Heart left ventricle (tissue), 13 donors: ENCODE data around the gene IFT57.

Source experiments
- POLR2A ChIP-seq, 2 donors: fragments of 450-650 bp; IDR thresholded peaks; one replicate each; pipeline ENCODE4 v1.6.1; 2017; ENCODE audit warnings: antibody characterized with exemption in 2 of 2, mild to moderate bottlenecking in 2 of 2, moderate library complexity in 2 of 2
- TF ChIP-seq, protein P1 (sequence below), 12 donors: fragments of 200-600 bp; sonication (generic) in 4 of 12; IDR thresholded peaks; one replicate each; pipeline versions ENCODE4 v1.5.0 to v1.8.0; 2018 to 2022; ENCODE audit warnings: antibody characterized with exemption in 12 of 12, mild to moderate bottlenecking in 5 of 12
- donor health status: ischemic (EF 13 %, LVEDD 7.1; RV severe dilation, severe dysfunction).
- donor health status: DM: no; HTN: yes; CAD: no.
- donor health status: DM: no; HTN: no; CAD: no.
- donor health status: ischemic (EF 25% LVEDD 6.9; RV normal size, moderate dysfunction).
- donor health status: ischemic (EF 25% LVEDD 5.7; RV mildly dilated, moderate dysfunction).
- donor health status: ischemic (EF 35%, LVEDD 5.7; RV mildly dilated, moderate dysfunction).
- donor health status: nonischemic (EF 11% LVEDD 7.7; RV severe dilation, severe dysfunction).
- donor health status: DM: yes; HTN: yes; CAD: no.
- donor health status: PGD.
- donor health status: ischemic (EF 29% LVEDD 5.4; RV normal size, mild dysfunction).
- donor health status: nonischemic (EF 23%, LVEDD 6.1; RV moderate dilation, normal function).

DNA sequence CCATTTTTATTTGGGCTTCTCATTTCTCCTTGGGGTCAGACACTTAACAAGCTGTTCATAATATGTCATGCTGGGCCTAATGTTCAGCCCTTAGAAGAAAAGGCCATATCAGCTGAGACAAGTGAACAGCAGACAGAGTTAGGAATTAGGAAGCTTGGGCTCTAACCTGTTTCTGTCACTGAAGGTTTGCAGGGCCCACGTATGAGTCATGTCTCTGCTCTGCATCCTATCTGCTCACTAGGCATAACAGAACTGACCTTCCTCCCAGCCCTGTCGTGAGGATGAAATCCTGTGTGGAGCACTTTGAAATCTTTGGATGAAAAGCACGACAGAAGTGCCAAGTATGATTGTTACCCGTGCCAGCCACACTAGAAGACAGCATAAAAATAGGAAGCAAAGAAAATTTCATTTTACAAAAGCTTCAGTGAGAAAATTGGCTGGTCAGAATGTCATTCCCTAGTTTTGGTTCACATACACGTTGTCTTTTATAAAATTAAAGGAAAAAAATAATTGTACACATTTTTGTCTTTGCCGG lies 104.9 kb downstream of the IFT57 start:
- TF ChIP-seq, protein P1, sequence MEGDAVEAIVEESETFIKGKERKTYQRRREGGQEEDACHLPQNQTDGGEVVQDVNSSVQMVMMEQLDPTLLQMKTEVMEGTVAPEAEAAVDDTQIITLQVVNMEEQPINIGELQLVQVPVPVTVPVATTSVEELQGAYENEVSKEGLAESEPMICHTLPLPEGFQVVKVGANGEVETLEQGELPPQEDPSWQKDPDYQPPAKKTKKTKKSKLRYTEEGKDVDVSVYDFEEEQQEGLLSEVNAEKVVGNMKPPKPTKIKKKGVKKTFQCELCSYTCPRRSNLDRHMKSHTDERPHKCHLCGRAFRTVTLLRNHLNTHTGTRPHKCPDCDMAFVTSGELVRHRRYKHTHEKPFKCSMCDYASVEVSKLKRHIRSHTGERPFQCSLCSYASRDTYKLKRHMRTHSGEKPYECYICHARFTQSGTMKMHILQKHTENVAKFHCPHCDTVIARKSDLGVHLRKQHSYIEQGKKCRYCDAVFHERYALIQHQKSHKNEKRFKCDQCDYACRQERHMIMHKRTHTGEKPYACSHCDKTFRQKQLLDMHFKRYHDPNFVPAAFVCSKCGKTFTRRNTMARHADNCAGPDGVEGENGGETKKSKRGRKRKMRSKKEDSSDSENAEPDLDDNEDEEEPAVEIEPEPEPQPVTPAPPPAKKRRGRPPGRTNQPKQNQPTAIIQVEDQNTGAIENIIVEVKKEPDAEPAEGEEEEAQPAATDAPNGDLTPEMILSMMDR (IDR thresholded peaks at IDR 0.05): no peak
- TF ChIP-seq POLR2A (IDR thresholded peaks at IDR 0.05): no peak
